HG03060 (cell line): ENCODE results near the gene AKR1C1.
"Not testable (repeated sequence)": the region's sequence is repeated elsewhere in the genome, so short reads cannot be mapped to it uniquely, and the experiment has no call there.

ENCODE experiments used
- ATAC-seq: cut with Tn5 transposase; IDR thresholded peaks from one replicate; pipeline ENCODE4 v1.9.1; 2021; ENCODE audit warnings: low read depth, moderate number of reproducible peaks; ENCODE audit not compliant: unreplicated experiment

AKR1C1 gene

DNA sequence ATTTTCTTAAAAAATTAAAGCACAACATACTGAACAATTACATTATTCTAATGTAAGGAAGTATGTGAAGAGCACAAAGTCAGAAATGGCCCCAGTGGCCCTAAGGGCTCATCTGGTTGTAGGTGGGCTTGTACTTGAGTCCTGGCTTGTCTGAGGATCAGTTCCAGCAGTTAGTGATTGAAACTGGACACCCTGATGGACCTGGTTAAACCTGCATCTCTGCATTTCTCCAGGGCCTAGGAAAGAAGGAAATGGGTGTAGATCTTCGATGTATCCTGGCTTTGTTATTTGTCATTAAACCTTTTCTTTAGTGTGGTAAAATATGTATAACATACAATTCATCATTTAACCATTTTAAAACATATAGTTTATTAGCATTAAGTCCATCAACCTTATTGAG lies 50.2 kb downstream of the AKR1C1 start:
- no peak for ATAC-seq

DNA sequence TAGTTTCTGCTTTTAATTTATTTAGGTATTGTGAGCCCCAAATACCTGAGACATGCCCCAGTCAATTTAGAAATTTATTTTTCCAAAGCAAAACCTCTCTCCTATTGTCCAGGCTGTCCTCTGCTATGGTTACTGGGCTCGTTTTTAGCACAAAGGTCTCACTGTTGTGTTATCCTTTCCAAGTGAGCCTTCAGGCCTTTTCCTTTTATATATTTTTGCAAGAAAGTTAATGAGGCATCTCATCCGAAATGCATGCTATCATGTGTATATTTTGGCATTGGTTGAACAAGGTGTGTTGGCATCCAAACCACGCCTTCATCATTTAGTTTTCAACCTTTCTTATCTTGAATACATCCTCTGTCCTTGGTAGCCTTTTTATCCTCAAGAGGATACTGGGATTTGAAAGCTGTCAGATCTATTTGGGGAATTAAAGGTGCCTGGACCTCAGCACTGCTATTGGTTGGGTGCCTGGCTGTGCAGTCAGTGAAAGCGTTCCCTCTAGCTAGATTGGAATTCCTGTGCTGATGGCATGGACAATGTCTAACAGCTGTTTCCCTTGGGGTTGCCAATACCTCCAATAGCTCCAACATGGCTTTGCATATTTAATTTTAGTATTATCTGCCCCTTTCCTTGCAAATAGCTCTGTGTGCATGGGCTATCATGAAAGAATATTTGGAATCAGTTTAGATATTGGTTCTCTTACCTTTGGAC lies 51.1 kb downstream of the AKR1C1 start:
- not testable (repeated sequence) for ATAC-seq

DNA sequence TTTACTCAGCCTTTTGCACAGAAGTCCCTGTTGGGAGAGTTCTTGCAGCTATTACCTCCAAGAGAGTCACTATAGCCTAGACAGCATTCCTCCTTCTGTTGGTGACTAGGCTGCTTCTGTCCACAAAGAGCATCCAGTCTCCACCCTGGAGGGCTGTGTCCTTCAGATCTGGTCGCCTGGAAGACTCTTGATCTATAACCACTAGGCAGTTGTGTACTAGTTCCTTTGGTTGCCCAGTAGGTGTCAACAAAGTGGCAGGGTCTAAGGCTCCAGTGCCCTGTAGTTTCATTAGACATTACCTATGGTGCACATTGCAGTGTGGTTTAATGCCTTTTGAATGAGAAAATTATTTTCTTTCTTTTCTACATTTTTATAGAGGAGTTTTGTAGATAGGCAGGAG lies 51.7 kb downstream of the AKR1C1 start:
- no peak for ATAC-seq

DNA sequence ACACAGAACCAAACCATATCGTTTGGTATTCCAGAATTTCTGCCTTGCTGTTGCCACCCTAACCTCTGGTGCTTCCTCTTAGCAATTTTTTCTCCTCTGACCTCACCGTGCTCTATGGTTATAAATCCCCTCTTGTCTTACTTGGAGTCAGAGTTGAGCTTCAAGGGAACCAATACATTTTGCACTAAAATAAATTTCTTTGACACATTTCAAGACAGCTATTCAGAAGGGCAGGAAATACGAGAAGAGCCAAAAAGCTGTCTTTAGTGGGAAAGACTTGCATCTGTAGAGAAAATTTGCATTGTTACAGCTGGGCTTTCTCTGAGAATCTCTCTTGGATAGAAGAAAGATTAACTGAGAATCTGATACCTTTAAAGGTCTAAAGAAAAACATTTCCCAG lies 54.9 kb downstream of the AKR1C1 start:
- ATAC-seq, result no peak

DNA sequence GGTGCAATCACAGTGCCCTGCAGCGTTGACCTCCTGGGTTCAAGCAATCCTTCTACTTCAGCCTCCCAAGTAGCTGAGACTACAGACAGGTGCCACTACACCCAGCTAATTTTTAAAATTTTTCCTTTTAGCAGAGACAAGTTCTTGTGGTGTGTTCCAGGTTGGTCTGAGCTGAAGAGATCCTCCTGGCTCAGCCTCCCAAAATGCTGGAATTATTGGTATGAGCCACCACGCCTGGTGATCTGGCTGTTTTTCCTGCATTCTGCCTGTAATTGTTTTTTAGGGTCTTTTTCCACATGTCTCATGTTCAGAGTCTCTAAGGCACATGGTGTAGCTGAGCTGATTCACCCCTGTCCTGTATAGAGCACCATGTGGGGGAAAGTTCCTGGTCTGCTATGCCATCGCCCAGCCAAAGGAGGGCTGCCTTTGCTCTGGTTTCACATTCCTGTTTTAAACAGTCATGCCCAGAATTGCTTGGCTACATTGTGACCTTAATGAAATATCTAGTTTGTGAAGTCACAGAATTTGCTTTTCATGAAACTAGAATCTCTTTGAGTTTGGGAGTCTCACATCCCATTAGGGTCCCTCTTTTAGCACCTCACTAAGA lies 55.6 kb downstream of the AKR1C1 start:
- not testable (repeated sequence) for ATAC-seq

DNA sequence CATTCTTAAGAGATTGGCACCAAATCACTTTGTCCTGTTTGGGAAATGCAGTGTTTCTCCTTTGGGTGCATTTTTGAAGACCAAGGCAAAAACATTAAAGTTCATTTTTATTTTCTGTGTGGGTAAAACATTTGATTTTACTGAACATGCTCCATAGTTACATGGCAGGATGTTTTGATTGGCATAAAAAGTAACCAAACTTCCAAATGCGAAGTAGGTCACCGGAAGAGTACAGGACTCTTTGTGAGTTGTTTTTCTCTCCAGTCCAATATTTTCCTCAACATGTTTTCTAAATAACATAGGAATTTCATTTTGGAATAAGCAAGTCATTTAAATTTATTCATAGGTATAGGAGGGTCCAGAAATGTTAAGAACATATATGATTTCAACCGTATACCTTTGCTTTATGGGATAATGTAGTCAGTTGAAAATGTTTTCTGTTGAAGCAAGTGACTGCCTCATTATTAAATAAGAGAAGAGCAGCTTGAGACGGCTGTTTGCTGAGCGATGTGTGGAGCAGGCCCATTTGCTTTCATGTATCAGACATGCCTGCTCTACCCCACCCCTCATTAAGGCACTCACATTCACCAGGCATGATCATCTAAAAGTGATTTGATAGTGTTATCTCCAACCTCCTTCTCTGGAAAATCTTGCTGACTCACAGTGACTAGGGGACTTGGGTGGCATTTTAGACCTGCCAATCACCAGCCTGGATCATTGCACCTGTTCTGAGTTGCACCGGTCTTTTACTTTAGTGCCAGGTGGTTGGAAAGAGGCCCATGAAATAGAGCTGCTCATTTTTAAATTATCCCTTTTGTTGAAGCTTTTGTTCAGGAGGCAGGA lies 56.8 kb downstream of the AKR1C1 start:
- ATAC-seq, result not testable (repeated sequence)

DNA sequence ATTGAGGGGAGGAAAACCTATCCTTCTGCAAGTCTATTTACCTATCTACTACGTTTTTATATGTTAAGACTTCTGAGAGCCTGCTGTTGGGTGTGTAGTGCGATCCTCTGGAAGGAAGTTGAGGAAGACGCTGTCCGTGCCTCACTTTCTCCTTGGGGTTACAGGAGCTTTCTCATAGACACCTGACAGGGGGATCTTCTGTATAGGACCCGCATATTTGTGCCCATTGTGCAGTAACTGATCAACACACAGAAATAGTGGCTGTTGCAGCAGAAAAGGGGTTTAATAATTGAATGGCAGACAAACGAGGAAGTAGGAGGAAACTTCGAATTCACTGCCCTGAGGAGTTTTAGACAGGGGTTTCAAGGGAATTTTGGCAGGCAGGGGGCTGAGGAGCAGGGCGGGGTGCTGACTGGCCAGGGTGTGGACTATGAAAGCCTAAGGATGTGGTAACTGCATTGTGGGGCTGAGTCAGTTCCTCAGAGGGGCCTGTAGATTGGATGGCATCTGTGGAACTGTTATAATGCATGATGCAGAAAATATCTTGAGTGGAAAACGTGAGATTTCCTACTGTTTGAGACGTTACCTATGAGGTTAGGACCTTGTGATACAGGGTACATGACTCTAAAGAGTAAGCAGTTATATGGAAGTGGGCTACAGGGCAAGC lies 58.5 kb downstream of the AKR1C1 start:
- not testable (repeated sequence) for ATAC-seq

DNA sequence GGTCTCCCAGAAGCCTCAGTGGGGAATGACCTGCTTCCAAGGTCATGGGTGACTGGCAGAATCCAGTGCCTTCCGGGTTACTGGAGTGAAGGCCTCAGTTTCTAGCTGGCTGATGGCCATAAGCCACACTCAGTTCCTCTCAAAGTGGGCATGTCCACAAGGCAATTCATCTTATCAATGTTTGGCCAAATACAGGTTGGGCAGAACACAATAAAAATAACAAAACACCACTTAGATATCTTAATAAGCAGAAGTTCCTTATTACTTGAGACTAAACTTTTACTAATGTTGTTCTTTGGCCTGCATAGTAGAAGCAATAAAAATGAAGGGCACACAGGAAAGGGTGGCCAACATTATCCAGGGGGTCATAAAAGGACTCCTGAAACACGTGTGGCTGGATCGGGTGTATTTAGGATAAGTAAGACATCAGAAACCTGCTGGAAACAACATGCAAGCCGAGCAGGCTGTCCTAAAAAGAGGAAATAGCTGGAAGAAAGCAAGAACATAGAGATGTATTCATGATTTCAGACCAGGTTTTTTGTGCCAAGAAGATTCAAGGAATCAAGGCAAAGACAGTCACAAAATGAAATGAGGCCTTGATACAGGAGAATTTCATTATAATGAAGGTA lies 60.1 kb downstream of the AKR1C1 start:
- ATAC-seq, result no peak

DNA sequence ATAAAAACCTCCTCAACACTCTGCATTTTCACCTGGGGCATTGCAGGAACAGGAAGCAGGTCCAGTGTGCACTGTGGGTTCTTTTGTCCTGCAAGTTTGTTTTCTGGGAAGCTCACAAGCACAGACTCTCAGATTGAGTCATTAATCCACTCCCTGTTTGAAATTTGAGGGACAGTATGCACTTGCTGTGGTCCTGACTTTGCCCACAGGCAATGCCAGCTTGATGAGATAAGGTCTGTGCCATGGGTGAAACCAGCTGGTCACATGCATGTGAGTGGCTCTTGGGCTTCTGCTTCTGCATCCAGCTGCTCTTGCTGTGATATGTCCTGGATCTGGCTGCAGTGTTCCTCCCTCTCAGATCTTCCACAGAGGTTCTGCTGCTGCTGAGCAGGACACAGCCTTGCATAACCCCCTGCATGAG lies 62.3 kb downstream of the AKR1C1 start:
- not testable (repeated sequence) for ATAC-seq

DNA sequence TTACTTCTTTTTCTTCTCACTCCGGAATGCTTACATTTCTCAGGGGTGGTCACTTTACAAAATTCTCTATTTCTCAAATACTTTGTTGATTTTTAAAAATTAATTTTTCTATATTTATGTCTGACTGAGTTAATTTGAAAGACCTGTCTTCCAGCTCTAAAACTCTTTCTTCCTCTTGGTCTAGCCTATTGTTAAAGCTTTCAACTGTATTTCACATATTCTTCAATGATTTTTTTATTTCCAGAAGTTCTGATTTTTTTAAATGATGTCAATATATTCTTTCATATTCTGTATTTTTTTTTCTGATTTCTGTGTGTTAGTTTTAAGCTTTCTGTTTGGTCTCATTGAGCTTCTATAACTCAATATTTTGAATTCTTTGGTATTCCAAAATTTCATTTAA lies 67.8 kb downstream of the AKR1C1 start:
- ATAC-seq, result no peak

DNA sequence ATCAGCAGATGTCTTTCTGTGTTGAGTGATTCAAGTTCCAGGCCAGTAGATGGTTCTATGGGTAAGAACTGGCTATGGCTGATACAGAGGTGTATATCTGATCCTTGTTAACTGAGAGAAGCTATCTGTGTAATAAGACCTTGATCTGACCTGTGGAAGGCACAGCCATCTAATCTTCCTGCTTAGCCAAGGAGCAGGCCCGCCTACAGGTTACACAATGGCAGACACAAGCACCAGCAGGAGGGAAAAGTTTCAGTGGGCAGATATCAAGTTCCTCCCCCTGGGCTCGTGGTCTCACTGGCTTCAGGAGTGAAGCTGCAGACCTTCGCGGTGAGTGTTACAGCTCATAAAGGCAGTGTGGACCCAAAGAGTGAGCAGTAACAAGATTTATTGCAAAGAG lies 68.4 kb downstream of the AKR1C1 start:
- not testable (repeated sequence) for ATAC-seq

DNA sequence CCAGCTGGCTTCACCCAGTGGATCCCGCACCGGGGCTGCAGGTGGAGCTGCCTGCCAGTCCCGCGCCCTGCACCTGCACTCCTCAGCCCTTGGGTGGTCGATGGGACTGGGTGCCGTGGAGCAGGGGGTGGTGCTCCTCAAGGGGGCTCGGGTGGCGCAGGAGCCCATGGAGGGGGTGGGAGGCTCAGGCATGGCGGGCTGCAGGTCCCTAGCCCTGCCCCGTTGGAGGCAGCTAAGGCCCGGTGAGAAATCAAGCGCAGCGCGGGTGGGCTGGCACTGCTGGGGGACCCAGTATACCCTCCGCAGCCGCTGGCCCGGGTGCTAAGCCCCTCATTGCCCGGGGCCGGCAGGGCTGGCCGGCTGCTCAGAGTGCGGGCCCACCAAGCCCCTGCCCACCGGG lies 69.2 kb downstream of the AKR1C1 start:
- not testable (repeated sequence) for ATAC-seq
